ENCODE measurements around the gene ETV6.
A peak's percentile ranks its signal among the peaks of the same experiment; 100 is the strongest.

ETV6 gene

GRCh38 chr12:11778713-11779685, 129.5 kb downstream of the ETV6 start:
- DNase-seq (ENCODE audit: low read depth) = no peak

- no peak for DNase-seq (ENCODE audit: low read depth)
These were observed 131.1 kb downstream of the ETV6 start for GRCh38 chr12:11780521-11781101.

- no peak for DNase-seq (ENCODE audit: low read depth)
These were observed 133.5 kb downstream of the ETV6 start for GRCh38 chr12:11782914-11783420.

GRCh38 chr12:11785712-11786111, 136.2 kb downstream of the ETV6 start:
- no peak for DNase-seq (ENCODE audit: low read depth)

- no peak for DNase-seq (ENCODE audit: low read depth)
These were observed 137.3 kb downstream of the ETV6 start for GRCh38 chr12:11786638-11787365.

GRCh38 chr12:11787437-11787836, 138.0 kb downstream of the ETV6 start:
- DNase-seq (ENCODE audit: low read depth) = no peak

GRCh38 chr12:11787933-11788849, 138.7 kb downstream of the ETV6 start:
- no peak for DNase-seq (ENCODE audit: low read depth)

- DNase-seq (ENCODE audit: low read depth) = no peak
These were observed 144.6 kb downstream of the ETV6 start for GRCh38 chr12:11793921-11794710.

- DNase-seq (ENCODE audit: low read depth) = no peak
These were observed 145.3 kb downstream of the ETV6 start for GRCh38 chr12:11794751-11795150.

- peak; percentile 54 for DNase-seq (ENCODE audit: low read depth)
These were observed 145.9 kb downstream of the ETV6 start for GRCh38 chr12:11795192-11795912.

- DNase-seq (ENCODE audit: low read depth) = peak; percentile 84
These were observed 146.5 kb downstream of the ETV6 start for GRCh38 chr12:11795913-11796459.

- DNase-seq (ENCODE audit: low read depth) = peak; percentile 39
These were observed 147.9 kb downstream of the ETV6 start for GRCh38 chr12:11797317-11797913.

- no peak for DNase-seq (ENCODE audit: low read depth)
These were observed 148.7 kb downstream of the ETV6 start for GRCh38 chr12:11798006-11798708.

- DNase-seq (ENCODE audit: low read depth) = peak; percentile 94
These were observed 149.5 kb downstream of the ETV6 start for GRCh38 chr12:11798856-11799501.

GRCh38 chr12:11799502-11799873, 150.0 kb downstream of the ETV6 start:
- DNase-seq (ENCODE audit: low read depth) = no peak

- no peak for DNase-seq (ENCODE audit: low read depth)
These were observed 152.2 kb downstream of the ETV6 start for GRCh38 chr12:11801643-11802042.

- DNase-seq (ENCODE audit: low read depth) = no peak
These were observed 154.7 kb downstream of the ETV6 start for GRCh38 chr12:11804130-11804529.

GRCh38 chr12:11805043-11805442, 155.6 kb downstream of the ETV6 start:
- peak; percentile 26 for DNase-seq (ENCODE audit: low read depth)

Measured in ELR (cell line).